ENCODE measurements around the gene APCDD1.

APCDD1 gene

GRCh38 chr18:10522574-10522973, 68.1 kb downstream of the APCDD1 start:
- no peak for TF ChIP-seq CTCF (IDR thresholded peaks at IDR 0.05; ENCODE audit: low read depth, low read length, missing control alignments)
- H3K4me3 ChIP-seq (ENCODE audit: low read depth, low read length): no peak overlapping the region
- no peak for DNase-seq (ENCODE audit: low read depth)

GRCh38 chr18:10523544-10523943, 69.1 kb downstream of the APCDD1 start:
- no peak overlapping the region for H3K4me3 ChIP-seq (ENCODE audit: low read depth, low read length)
- DNase-seq (ENCODE audit: low read depth): no peak
- TF ChIP-seq CTCF (IDR thresholded peaks at IDR 0.05; ENCODE audit: low read depth, low read length, missing control alignments): no peak

- TF ChIP-seq CTCF (IDR thresholded peaks at IDR 0.05; ENCODE audit: low read depth, low read length, missing control alignments): no peak
- DNase-seq (ENCODE audit: low read depth): no peak
- H3K4me3 ChIP-seq (ENCODE audit: low read depth, low read length): peak overlapping the region; percentile 78; the same call in 1 of the 2 replicates
Observed at GRCh38 chr18:10524507-10525370, 70.3 kb downstream of the APCDD1 start.

GRCh38 chr18:10525371-10525691, 70.9 kb downstream of the APCDD1 start:
- no peak for TF ChIP-seq CTCF (IDR thresholded peaks at IDR 0.05; ENCODE audit: low read depth, low read length, missing control alignments)
- DNase-seq (ENCODE audit: low read depth): no peak

GRCh38 chr18:10525697-10526560, 71.5 kb downstream of the APCDD1 start, which contains the start of gene NAPG:
TSS of gene NAPG (plus strand) at chr18:10526027. CDS start at chr18:10526103, 76 bp downstream.
- TF ChIP-seq CTCF (IDR thresholded peaks at IDR 0.05; ENCODE audit: low read depth, low read length, missing control alignments): no peak
- peak; percentile 78 for DNase-seq (ENCODE audit: low read depth)
- peak within 1 kb of the TSS; percentile 78 for H3K4me3 ChIP-seq (ENCODE audit: low read depth, low read length)

More at GRCh38 chr18:10525371-10525691, 70.9 kb downstream of the APCDD1 start:
- H3K4me3 ChIP-seq (ENCODE audit: low read depth, low read length): peak overlapping the region; percentile 78

GRCh38 chr18:10526561-10526949, 72.1 kb downstream of the APCDD1 start:
- TF ChIP-seq CTCF (IDR thresholded peaks at IDR 0.05; ENCODE audit: low read depth, low read length, missing control alignments): no peak
- peak overlapping the region; percentile 78 for H3K4me3 ChIP-seq (ENCODE audit: low read depth, low read length)
- no peak for DNase-seq (ENCODE audit: low read depth)

Data from GM12864 (cell line).